ENCODE measurements around the gene RAN. TPM values are rescaled to one million over a fixed set of nuclear protein-coding genes. Genes with fewer than 3 reads are reported as not detected.
"Not testable (repeated sequence)": the region's sequence is repeated elsewhere in the genome, so short reads cannot be mapped to it uniquely, and the experiment has no call there.

The RAN gene
- total and polyA plus RNA-seq, 8 donors = 52.4 to 352 (median 198) TPM

DNA sequence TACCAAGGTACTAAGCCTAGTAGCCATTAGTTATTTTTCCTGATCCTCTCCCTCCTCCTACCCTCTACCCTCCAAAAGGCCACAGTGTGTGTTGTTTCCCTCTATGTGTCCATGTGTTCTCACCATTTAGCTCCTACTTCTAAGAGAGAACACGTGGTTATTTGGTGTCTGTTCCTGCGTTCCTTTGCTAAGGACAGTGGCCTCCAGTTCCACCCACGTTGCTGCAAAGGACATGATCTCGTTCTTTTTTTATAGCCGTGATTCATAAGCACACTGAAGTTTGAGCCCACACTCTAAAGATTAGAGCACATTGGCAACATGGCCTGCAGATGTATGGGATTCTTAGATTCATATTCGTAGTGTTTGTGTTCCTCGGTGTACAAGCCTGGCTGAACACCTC, 24.8 kb upstream of the RAN start:
- no peaks in the 10 kb centered on the region for H3K36me3 ChIP-seq
- no peaks in the 10 kb centered on the region for H3K4me1 ChIP-seq
- no peak overlapping the region for H3K4me3 ChIP-seq
- H3K9me3 ChIP-seq = no peaks in the 10 kb centered on the region
- WGBS, 5 donors = 72 to 78% (median 74%) methylated on average over 7 of the region's 7 CpGs
- no peak overlapping the region for H3K27ac ChIP-seq
- TF ChIP-seq POLR2A (IDR thresholded peaks at IDR 0.05) (no peak), EP300 (IDR thresholded peaks at IDR 0.05) (no peak), CTCF (IDR thresholded peaks at IDR 0.05) (no peak), POLR2AphosphoS5 (IDR thresholded peaks at IDR 0.05) (no peak)
- DNase-seq = no peak
- no peaks in the 10 kb centered on the region for H3K27me3 ChIP-seq
- intact Hi-C loops (cut with DNase I; ENCODE audit: low total_unique reads) = no loop called here

- H3K36me3 ChIP-seq; H3K4me3 ChIP-seq; H3K27me3 ChIP-seq; intact Hi-C loops (cut with DNase I; ENCODE audit: low total_unique reads); H3K9me3 ChIP-seq; H3K4me1 ChIP-seq; DNase-seq; H3K27ac ChIP-seq: not testable (repeated sequence)
- 86 to 98% (median 96%) methylated on average over 6 of the region's 6 CpGs for WGBS, 5 donors
Measured at GRCh38 chr12:130848105-130848504, 23.8 kb upstream of the RAN start.

DNA sequence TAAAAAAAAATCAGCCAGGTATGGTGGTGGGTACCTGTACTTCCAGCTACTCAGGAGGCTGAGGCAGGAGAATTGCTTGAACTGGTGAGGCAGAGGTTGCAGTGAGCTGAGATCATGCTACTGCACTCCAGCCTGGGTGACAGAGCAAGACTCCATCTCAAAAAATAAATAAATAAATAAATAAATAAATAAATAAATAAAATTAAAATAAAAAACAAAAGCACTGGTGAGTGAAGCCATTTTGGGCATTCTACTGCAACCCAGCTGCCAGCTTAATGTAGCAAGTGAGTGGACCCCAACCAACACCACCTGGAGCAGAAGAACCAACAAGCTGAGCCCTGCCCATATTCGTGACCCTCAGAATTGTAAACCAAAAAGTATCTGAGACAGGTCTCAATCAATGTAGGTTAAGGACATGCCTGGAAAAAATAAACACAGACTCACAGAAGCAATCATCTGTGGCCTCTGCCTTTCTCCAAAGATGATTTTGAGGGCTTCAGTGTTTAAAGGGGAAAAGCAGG, 23.0 kb upstream of the RAN start:
- H3K9me3 ChIP-seq; H3K27me3 ChIP-seq; DNase-seq; H3K27ac ChIP-seq; H3K4me1 ChIP-seq; H3K4me3 ChIP-seq; H3K36me3 ChIP-seq; intact Hi-C loops (cut with DNase I; ENCODE audit: low total_unique reads): not testable (repeated sequence)
- WGBS, 5 donors = 93 to 100% (median 96%) methylated on average over 1 of the region's 1 CpG

GRCh38 chr12:130849561-130850417, 22.1 kb upstream of the RAN start:
- intact Hi-C loops (cut with DNase I; ENCODE audit: low total_unique reads) = no loop called here
- Histone ChIP-seq H3K27me3 (peaks cover 0 to 5% (median 4%) of the 10 kb centered on the region in 3 donors), H3K36me3 (no peaks in the 10 kb centered on the region), H3K4me3 (no peak overlapping the region), H3K4me1 (no peaks in the 10 kb centered on the region), H3K9me3 (no peaks in the 10 kb centered on the region), H3K27ac (no peak overlapping the region)
- TF ChIP-seq POLR2AphosphoS5 (IDR thresholded peaks at IDR 0.05) (no peak), POLR2A (IDR thresholded peaks at IDR 0.05) (no peak), EP300 (IDR thresholded peaks at IDR 0.05) (no peak), CTCF (IDR thresholded peaks at IDR 0.05) (no peak)
- DNase-seq = peak in 1 of 2 donors; percentile 74
- 36 to 47% (median 43%) methylated on average over 7 of the region's 7 CpGs for WGBS, 5 donors

- intact Hi-C loops (cut with DNase I; ENCODE audit: low total_unique reads) = no loop called here
- no peak for TF ChIP-seq POLR2A (IDR thresholded peaks at IDR 0.05)
- no peak for TF ChIP-seq CTCF (IDR thresholded peaks at IDR 0.05)
- no peak for TF ChIP-seq EP300 (IDR thresholded peaks at IDR 0.05)
- TF ChIP-seq POLR2AphosphoS5 (IDR thresholded peaks at IDR 0.05) = no peak
- Histone ChIP-seq H3K4me3 (no peak overlapping the region), H3K36me3 (no peaks in the 10 kb centered on the region), H3K27me3 (peaks cover 0 to 7% (median 5%) of the 10 kb centered on the region in 3 donors), H3K9me3 (no peaks in the 10 kb centered on the region), H3K4me1 (no peaks in the 10 kb centered on the region), H3K27ac (no peak overlapping the region)
- 70 to 75% (median 74%) methylated on average over 12 of the region's 12 CpGs for WGBS, 5 donors
- DNase-seq = no peak
Measured at GRCh38 chr12:130850418-130851021, 21.3 kb upstream of the RAN start.

Measured in stomach (tissue), 9 donors.